ENCODE measurements around the gene FST. TPM values are rescaled to one million over a fixed set of nuclear protein-coding genes. Genes with fewer than 3 reads are reported as not detected.

Gene FST
- total and polyA plus RNA-seq, 2 of the 13 experiments (the other 11 are each of a cell fraction or from before 2014, with no cell fraction given), result 38.6 to 136 TPM

DNA sequence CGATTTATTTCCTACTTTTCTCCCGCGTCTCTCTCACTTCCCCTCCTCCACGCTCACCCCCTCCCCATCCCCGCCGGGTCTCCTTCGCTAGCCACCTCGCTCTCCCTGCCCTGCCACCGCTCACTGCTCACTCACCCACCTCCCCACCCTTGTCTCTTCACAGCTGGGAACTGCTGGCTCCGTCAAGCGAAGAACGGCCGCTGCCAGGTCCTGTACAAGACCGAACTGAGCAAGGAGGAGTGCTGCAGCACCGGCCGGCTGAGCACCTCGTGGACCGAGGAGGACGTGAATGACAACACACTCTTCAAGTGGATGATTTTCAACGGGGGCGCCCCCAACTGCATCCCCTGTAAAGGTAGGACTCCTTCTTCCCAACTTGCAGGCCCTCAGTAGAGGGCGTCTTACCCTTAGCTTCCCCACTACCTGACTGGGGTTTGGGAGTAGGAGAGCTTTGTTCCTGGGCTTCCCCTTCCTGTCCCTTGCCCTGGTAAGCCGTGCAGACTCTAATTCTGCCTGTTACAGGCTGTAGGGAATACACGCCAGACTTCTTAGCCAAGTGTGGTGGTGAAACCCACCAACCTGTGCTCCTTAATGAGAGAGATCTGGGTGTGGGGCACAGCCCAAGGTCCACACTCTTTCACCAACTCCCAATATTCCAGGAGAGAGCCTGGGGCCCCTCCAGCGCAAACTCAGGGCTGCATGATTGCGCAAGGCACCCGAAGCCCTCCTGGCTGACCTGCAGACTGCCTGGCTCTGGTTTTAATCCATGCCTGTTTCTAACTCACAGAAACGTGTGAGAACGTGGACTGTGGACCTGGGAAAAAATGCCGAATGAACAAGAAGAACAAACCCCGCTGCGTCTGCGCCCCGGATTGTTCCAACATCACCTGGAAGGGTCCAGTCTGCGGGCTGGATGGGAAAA lies 2.5 kb downstream of the FST start (continued):
- TF ChIP-seq, protein P1, sequence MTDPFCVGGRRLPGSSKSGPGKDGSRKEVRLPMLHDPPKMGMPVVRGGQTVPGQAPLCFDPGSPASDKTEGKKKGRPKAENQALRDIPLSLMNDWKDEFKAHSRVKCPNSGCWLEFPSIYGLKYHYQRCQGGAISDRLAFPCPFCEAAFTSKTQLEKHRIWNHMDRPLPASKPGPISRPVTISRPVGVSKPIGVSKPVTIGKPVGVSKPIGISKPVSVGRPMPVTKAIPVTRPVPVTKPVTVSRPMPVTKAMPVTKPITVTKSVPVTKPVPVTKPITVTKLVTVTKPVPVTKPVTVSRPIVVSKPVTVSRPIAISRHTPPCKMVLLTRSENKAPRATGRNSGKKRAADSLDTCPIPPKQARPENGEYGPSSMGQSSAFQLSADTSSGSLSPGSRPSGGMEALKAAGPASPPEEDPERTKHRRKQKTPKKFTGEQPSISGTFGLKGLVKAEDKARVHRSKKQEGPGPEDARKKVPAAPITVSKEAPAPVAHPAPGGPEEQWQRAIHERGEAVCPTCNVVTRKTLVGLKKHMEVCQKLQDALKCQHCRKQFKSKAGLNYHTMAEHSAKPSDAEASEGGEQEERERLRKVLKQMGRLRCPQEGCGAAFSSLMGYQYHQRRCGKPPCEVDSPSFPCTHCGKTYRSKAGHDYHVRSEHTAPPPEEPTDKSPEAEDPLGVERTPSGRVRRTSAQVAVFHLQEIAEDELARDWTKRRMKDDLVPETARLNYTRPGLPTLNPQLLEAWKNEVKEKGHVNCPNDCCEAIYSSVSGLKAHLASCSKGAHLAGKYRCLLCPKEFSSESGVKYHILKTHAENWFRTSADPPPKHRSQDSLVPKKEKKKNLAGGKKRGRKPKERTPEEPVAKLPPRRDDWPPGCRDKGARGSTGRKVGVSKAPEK (CRISPR knock-in tag; IDR thresholded peaks at IDR 0.05; ENCODE audit: borderline replicate concordance), result no peak
- TF ChIP-seq KLF15 (CRISPR knock-in tag; IDR thresholded peaks at IDR 0.05; ENCODE audit: borderline replicate concordance) (no peak; the same call in 1 of the 2 replicates), JUND (CRISPR knock-in tag; IDR thresholded peaks at IDR 0.05) (0 out of 2 replicates have a peak, but pooled peaks have one; percentile 8), GTF2F1 (IDR thresholded peaks at IDR 0.05; ENCODE audit: low read length) (no peak), ZNF678 (CRISPR knock-in tag; IDR thresholded peaks at IDR 0.05) (no peak), RFXANK (CRISPR knock-in tag; IDR thresholded peaks at IDR 0.05) (no peak), KLF9 (CRISPR knock-in tag; IDR thresholded peaks at IDR 0.05; ENCODE audit: low read depth) (0 out of 2 replicates have a peak, but pooled peaks have one; percentile 27), RARG (CRISPR knock-in tag; IDR thresholded peaks at IDR 0.05; ENCODE audit: low read depth) (no peak), GPN1 (CRISPR knock-in tag; IDR thresholded peaks at IDR 0.05; ENCODE audit: borderline replicate concordance) (no peak), KAT8 (CRISPR knock-in tag; IDR thresholded peaks at IDR 0.05) (peak; percentile 80; the same call in 1 of the 2 replicates), ZNF567 (CRISPR knock-in tag; IDR thresholded peaks at IDR 0.05; ENCODE audit: borderline replicate concordance) (no peak), GATA4 (IDR thresholded peaks at IDR 0.05; ENCODE audit: borderline replicate concordance, low read depth) (peak; percentile 61; the same call in 1 of the 2 replicates), PAX8 (CRISPR knock-in tag; IDR thresholded peaks at IDR 0.05; ENCODE audit: borderline replicate concordance) (no peak)
- TF ChIP-seq, protein P2, sequence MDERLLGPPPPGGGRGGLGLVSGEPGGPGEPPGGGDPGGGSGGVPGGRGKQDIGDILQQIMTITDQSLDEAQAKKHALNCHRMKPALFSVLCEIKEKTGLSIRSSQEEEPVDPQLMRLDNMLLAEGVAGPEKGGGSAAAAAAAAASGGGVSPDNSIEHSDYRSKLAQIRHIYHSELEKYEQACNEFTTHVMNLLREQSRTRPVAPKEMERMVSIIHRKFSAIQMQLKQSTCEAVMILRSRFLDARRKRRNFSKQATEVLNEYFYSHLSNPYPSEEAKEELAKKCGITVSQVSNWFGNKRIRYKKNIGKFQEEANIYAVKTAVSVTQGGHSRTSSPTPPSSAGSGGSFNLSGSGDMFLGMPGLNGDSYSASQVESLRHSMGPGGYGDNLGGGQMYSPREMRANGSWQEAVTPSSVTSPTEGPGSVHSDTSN (CRISPR knock-in tag; IDR thresholded peaks at IDR 0.05), result no peak
- TF ChIP-seq, protein P3, sequence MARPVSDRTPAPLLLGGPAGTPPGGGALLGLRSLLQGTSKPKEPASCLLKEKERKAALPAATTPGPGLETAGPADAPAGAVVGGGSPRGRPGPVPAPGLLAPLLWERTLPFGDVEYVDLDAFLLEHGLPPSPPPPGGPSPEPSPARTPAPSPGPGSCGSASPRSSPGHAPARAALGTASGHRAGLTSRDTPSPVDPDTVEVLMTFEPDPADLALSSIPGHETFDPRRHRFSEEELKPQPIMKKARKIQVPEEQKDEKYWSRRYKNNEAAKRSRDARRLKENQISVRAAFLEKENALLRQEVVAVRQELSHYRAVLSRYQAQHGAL (CRISPR knock-in tag; IDR thresholded peaks at IDR 0.05; ENCODE audit: not compliant biosample characterization), result no peak
- TF ChIP-seq, protein P4, sequence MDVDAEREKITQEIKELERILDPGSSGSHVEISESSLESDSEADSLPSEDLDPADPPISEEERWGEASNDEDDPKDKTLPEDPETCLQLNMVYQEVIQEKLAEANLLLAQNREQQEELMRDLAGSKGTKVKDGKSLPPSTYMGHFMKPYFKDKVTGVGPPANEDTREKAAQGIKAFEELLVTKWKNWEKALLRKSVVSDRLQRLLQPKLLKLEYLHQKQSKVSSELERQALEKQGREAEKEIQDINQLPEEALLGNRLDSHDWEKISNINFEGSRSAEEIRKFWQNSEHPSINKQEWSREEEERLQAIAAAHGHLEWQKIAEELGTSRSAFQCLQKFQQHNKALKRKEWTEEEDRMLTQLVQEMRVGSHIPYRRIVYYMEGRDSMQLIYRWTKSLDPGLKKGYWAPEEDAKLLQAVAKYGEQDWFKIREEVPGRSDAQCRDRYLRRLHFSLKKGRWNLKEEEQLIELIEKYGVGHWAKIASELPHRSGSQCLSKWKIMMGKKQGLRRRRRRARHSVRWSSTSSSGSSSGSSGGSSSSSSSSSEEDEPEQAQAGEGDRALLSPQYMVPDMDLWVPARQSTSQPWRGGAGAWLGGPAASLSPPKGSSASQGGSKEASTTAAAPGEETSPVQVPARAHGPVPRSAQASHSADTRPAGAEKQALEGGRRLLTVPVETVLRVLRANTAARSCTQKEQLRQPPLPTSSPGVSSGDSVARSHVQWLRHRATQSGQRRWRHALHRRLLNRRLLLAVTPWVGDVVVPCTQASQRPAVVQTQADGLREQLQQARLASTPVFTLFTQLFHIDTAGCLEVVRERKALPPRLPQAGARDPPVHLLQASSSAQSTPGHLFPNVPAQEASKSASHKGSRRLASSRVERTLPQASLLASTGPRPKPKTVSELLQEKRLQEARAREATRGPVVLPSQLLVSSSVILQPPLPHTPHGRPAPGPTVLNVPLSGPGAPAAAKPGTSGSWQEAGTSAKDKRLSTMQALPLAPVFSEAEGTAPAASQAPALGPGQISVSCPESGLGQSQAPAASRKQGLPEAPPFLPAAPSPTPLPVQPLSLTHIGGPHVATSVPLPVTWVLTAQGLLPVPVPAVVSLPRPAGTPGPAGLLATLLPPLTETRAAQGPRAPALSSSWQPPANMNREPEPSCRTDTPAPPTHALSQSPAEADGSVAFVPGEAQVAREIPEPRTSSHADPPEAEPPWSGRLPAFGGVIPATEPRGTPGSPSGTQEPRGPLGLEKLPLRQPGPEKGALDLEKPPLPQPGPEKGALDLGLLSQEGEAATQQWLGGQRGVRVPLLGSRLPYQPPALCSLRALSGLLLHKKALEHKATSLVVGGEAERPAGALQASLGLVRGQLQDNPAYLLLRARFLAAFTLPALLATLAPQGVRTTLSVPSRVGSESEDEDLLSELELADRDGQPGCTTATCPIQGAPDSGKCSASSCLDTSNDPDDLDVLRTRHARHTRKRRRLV (CRISPR knock-in tag; IDR thresholded peaks at IDR 0.05), result no peak
- TF ChIP-seq, protein P5, sequence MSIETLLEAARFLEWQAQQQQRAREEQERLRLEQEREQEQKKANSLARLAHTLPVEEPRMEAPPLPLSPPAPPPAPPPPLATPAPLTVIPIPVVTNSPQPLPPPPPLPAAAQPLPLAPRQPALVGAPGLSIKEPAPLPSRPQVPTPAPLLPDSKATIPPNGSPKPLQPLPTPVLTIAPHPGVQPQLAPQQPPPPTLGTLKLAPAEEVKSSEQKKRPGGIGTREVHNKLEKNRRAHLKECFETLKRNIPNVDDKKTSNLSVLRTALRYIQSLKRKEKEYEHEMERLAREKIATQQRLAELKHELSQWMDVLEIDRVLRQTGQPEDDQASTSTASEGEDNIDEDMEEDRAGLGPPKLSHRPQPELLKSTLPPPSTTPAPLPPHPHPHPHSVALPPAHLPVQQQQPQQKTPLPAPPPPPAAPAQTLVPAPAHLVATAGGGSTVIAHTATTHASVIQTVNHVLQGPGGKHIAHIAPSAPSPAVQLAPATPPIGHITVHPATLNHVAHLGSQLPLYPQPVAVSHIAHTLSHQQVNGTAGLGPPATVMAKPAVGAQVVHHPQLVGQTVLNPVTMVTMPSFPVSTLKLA (IDR thresholded peaks at IDR 0.05), result no peak

All from HepG2 (cell line).